ENCODE results near the gene DHRSX.

DHRSX gene

GRCh38 chrX:2497961-2498780 is 2.6 kb downstream of the DHRSX start:
- peaks cover 27% of the 10 kb centered on the region for H3K4me1 Mint-ChIP-seq (ENCODE audit: low read depth)
- H3K4me3 Mint-ChIP-seq = no peak overlapping the region
- peaks cover 6% of the 10 kb centered on the region for H3K36me3 Mint-ChIP-seq (ENCODE audit: low read depth)
- H3K9me3 Mint-ChIP-seq = no peaks in the 10 kb centered on the region
- H3K27ac Mint-ChIP-seq = peak overlapping the region; percentile 80
- no peaks in the 10 kb centered on the region for H3K27me3 Mint-ChIP-seq (ENCODE audit: low read depth)

- H3K4me1 Mint-ChIP-seq (ENCODE audit: low read depth) = peaks cover 27% of the 10 kb centered on the region
- no peaks in the 10 kb centered on the region for H3K9me3 Mint-ChIP-seq
- no peak overlapping the region for H3K27ac Mint-ChIP-seq
- peaks cover 7% of the 10 kb centered on the region for H3K36me3 Mint-ChIP-seq (ENCODE audit: low read depth)
- no peaks in the 10 kb centered on the region for H3K27me3 Mint-ChIP-seq (ENCODE audit: low read depth)
- H3K4me3 Mint-ChIP-seq = no peak overlapping the region
These were observed 5.2 kb downstream of the DHRSX start for GRCh38 chrX:2495595-2495994.

- H3K27ac Mint-ChIP-seq = no peak overlapping the region
- H3K27me3 Mint-ChIP-seq (ENCODE audit: low read depth) = no peaks in the 10 kb centered on the region
- H3K36me3 Mint-ChIP-seq (ENCODE audit: low read depth) = peaks cover 12% of the 10 kb centered on the region
- H3K4me3 Mint-ChIP-seq = no peak overlapping the region
- peaks cover 9% of the 10 kb centered on the region for H3K4me1 Mint-ChIP-seq (ENCODE audit: low read depth)
- H3K9me3 Mint-ChIP-seq = no peaks in the 10 kb centered on the region
These were observed 8.1 kb downstream of the DHRSX start for GRCh38 chrX:2492531-2493218.

DNA sequence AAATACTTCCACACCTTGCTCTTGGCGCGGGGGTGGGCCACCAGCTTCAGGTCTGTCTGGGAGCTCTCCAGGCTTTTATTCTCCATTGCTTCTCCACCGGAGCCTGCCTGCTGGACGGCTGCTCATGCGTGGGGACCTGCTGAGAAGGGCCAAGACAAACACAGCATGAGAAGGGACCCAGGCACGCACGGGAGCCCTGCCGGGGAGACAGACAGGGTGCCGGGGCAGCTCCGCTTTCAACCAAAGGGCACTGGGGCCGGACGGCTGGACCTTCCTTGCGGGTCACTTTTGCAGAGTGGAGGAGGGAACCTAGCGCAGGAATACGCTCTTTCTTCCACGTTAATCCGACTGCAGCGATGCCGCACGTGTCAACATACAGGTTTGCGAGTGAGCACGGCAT is 10.1 kb downstream of the DHRSX start:
- Mint-ChIP-seq H3K27me3 (ENCODE audit: low read depth) (no peaks in the 10 kb centered on the region), H3K9me3 (no peaks in the 10 kb centered on the region), H3K4me3 (no peak overlapping the region), H3K36me3 (ENCODE audit: low read depth) (peaks cover 18% of the 10 kb centered on the region), H3K4me1 (ENCODE audit: low read depth) (peaks cover 1% of the 10 kb centered on the region), H3K27ac (no peak overlapping the region)

DNA sequence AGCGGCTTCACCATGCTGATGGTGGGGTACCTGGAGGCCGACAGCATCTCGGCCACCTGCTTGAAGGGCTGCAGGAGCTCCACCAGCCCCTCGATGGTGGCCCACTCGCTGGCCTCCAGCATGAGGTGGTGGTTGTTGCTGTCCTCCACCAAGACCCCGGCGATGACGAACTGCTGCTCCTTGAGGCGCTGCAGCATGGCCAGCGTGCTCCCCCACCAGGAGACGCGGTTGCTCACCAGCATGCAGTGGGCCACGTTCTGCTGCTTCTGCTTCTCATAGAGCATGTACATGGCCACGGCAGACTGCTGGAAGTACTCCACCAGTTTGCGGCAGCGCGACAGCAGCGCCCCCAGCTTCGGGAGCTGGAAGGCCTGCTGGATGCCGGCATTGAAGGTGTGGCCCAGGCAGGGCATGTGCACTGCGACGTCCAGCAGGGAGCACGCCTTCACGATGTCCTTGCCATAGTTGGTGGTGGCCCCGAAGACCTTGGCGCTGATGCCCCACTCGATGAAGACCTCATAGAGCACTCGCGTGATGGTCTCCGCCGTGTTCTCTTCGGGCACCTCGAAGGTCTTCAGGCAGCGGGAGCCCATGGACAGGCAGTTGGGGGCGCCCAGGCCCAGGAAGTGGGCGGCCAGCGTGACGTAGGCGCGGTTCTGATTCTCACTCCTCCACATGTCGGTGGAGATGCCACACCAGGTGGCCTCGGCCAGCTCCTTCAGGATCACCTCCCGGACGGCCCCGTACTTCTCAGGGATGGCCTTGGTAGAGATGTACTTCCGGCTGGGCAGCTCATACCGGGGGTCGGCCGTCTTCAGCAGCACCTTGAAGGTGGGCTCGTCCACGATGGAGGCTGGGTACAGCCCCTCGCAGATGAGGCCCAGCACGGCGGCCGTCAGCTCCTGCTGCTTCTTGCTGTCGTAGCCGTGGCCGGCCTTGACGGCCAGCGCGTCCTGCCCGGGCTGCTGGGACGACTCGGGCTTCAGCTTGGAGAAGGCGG is 11.0 kb downstream of the DHRSX start:
- Mint-ChIP-seq H3K27me3 (ENCODE audit: low read depth) (no peaks in the 10 kb centered on the region), H3K9me3 (no peaks in the 10 kb centered on the region), H3K36me3 (ENCODE audit: low read depth) (peaks cover 18% of the 10 kb centered on the region), H3K4me1 (ENCODE audit: low read depth) (no peaks in the 10 kb centered on the region), H3K4me3 (no peak overlapping the region), H3K27ac (no peak overlapping the region)

DNA sequence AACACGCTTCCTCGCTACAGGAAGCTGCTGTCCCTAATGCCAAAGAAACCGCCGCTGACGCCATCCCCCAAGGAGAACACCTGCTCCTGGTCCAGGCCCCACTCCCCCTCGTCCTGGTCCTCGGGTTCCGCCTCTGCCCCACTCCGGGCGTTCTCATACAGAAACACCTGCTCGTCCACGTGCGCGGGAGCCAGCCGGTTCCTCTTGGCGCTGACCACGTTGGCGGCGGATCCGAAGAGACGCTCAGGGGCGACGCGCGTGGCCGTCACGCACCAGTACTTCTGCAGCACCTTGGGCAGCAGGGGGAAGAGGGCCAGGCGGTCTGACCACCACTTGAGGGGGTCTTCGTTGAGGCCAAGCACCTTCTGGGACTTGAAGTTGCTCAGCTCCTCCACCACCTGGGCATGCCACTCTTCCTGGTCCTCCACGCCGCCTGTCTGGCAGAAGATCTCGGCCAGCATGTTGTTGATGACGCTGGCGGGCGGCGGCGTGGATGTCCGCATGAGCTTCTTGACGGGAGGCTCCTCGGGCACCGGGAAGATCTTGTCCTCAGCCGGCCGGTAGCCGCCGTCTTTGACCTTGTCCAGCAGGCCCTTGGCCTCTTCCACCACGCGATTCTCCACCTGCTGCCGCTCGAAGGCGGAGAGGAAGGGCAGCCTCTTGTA is 12.0 kb downstream of the DHRSX start:
- no peak overlapping the region for H3K4me3 Mint-ChIP-seq
- H3K9me3 Mint-ChIP-seq = no peaks in the 10 kb centered on the region
- no peaks in the 10 kb centered on the region for H3K4me1 Mint-ChIP-seq (ENCODE audit: low read depth)
- no peaks in the 10 kb centered on the region for H3K27me3 Mint-ChIP-seq (ENCODE audit: low read depth)
- no peak overlapping the region for H3K27ac Mint-ChIP-seq
- H3K36me3 Mint-ChIP-seq (ENCODE audit: low read depth) = peaks cover 18% of the 10 kb centered on the region

DNA sequence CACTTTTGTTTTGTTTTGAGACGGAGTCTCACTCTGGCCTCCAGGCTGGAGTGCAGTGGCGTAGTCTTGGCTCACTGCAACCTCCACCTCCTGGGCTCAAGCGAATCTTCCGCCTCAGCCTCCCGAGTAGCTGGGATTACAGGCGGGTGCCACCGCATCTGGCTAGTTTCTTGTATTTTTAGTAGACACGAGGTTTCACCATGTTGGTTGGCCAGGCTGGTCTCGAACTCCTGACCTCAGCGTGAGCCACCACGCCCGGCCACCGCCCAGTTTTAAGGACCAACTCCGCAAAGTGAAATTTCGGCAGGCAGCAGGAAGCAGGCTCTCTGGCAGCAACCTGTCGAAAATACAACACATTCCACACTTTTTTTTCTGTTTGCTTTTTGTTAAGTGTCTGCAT is 13.4 kb downstream of the DHRSX start:
- H3K4me1 Mint-ChIP-seq (ENCODE audit: low read depth) = no peaks in the 10 kb centered on the region
- H3K27ac Mint-ChIP-seq = no peak overlapping the region
- H3K4me3 Mint-ChIP-seq = no peak overlapping the region
- no peaks in the 10 kb centered on the region for H3K27me3 Mint-ChIP-seq (ENCODE audit: low read depth)
- no peaks in the 10 kb centered on the region for H3K9me3 Mint-ChIP-seq
- peaks cover 18% of the 10 kb centered on the region for H3K36me3 Mint-ChIP-seq (ENCODE audit: low read depth)

DNA sequence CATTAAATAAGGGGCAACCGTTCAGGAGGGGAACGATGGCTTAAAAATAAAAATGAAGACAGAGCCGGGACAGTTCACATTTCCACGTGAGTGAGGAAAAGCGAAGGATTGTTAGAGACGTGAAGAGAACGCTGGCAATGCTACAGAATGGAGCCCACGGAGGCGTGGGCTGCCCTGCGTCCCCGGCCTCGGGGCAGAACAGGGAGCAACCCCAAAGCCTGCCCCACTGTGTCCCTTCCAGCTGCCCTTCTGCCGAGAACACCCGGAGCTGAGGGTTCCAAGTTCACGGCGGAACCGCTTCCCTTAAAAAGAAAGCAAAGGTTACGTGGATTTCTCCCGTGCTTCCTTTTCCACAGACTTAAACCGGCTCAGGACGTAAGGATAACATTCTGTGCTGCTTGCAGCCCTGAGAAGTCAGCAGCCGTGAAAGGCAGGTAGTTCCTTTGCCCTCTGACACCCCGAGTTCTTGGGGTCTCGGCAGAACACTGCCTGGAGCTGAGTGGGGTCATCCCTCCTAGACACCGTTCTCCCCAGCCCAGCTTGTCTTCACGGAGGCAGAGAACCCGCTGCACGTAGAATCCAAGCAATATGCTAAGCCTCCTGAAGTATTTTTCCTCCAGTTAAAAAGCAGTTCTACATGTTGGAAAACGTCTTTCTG is 14.2 kb downstream of the DHRSX start:
- no peaks in the 10 kb centered on the region for H3K9me3 Mint-ChIP-seq
- peaks cover 18% of the 10 kb centered on the region for H3K36me3 Mint-ChIP-seq (ENCODE audit: low read depth)
- H3K27ac Mint-ChIP-seq = no peak overlapping the region
- no peak overlapping the region for H3K4me3 Mint-ChIP-seq
- H3K27me3 Mint-ChIP-seq (ENCODE audit: low read depth) = no peaks in the 10 kb centered on the region
- H3K4me1 Mint-ChIP-seq (ENCODE audit: low read depth) = no peaks in the 10 kb centered on the region

- Mint-ChIP-seq H3K9me3 (no peaks in the 10 kb centered on the region), H3K4me1 (ENCODE audit: low read depth) (no peaks in the 10 kb centered on the region), H3K27me3 (ENCODE audit: low read depth) (no peaks in the 10 kb centered on the region), H3K36me3 (ENCODE audit: low read depth) (peaks cover 20% of the 10 kb centered on the region), H3K27ac (no peak overlapping the region), H3K4me3 (no peak overlapping the region)
These were observed 14.9 kb downstream of the DHRSX start for GRCh38 chrX:2485789-2486345.

DNA sequence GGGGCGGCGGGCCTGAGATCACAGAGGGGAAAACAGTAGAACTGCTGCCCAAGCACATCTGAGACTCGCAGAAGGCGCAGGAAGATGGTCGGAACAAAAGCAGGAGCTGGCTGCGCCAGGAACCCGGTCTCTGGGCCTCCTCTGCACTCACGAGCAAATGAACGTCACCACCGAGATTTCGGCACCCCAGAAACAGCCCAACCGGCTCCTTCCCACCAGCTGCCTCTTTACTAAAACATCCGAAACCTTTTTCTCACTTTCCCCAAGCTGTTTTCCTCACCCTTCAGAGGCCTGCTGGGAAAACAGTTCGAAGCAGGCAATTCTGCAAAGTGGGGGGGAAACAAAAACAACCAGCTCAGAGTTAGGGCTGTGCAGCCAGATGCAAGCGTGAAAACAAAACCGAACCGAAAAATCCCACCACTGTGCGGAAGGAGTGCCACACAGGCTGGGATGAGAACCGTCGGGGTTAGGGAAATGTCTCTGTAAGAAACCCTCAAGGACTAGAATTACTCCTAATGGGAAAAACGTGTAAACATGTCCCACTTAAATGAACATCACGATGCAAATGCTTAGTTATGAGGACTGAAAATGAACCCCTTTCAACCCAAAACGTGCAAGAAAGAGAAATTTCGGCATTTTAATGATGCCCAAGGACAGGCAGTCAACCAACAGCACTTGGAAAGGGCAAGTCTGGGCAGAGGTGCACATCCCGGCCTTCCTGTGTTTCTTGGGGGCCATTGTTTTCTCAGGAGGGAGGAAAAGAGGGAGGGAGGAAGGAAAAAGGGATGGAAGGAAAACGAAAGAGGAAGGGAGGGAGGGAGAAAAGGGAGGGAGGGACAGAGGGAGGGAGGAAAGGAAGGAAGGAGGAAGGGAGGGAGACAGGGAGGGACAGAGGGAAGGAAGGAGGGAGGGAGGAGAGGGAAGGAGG is 15.8 kb downstream of the DHRSX start:
- peaks cover 4% of the 10 kb centered on the region for H3K9me3 Mint-ChIP-seq
- H3K36me3 Mint-ChIP-seq (ENCODE audit: low read depth) = peaks cover 17% of the 10 kb centered on the region
- no peak overlapping the region for H3K27ac Mint-ChIP-seq
- no peak overlapping the region for H3K4me3 Mint-ChIP-seq
- H3K4me1 Mint-ChIP-seq (ENCODE audit: low read depth) = no peaks in the 10 kb centered on the region
- H3K27me3 Mint-ChIP-seq (ENCODE audit: low read depth) = no peaks in the 10 kb centered on the region

- Mint-ChIP-seq H3K27ac (no peak overlapping the region), H3K27me3 (ENCODE audit: low read depth) (no peaks in the 10 kb centered on the region), H3K4me3 (no peak overlapping the region), H3K9me3 (peaks cover 8% of the 10 kb centered on the region), H3K36me3 (ENCODE audit: low read depth) (peaks cover 21% of the 10 kb centered on the region), H3K4me1 (ENCODE audit: low read depth) (no peaks in the 10 kb centered on the region)
These were observed 16.5 kb downstream of the DHRSX start for GRCh38 chrX:2484256-2484655.

GRCh38 chrX:2483398-2484060 is 17.2 kb downstream of the DHRSX start:
- Mint-ChIP-seq H3K36me3 (ENCODE audit: low read depth) (peaks cover 19% of the 10 kb centered on the region), H3K9me3 (peaks cover 8% of the 10 kb centered on the region), H3K27ac (no peak overlapping the region), H3K4me1 (ENCODE audit: low read depth) (no peaks in the 10 kb centered on the region), H3K27me3 (ENCODE audit: low read depth) (no peaks in the 10 kb centered on the region), H3K4me3 (no peak overlapping the region)
